Measurements from ENCODE around the gene RFLNA.
A peak's percentile ranks its signal among the peaks of the same experiment; 100 is the strongest.

Gene RFLNA

GRCh38 chr12:124284368-124284767 lies 10.5 kb upstream of the RFLNA start:
- Mint-ChIP-seq H3K36me3 (ENCODE audit: low read depth) (peaks cover 3% of the 10 kb centered on the region), H3K27ac (peak overlapping the region in 1 of 3 experiments; percentile 2), H3K27me3 (ENCODE audit: low read depth) (peaks cover 10% of the 10 kb centered on the region), H3K4me3 (no peak overlapping the region), H3K9me3 (peaks cover 18% of the 10 kb centered on the region), H3K4me1 (peaks cover 23% of the 10 kb centered on the region)
- no peak for TF ChIP-seq CTCF (IDR thresholded peaks at IDR 0.05; ENCODE audit: unreplicated experiment in 3 of 3)

- Mint-ChIP-seq H3K27ac (no peak overlapping the region), H3K4me3 (no peak overlapping the region), H3K36me3 (ENCODE audit: low read depth) (peaks cover 3% of the 10 kb centered on the region), H3K4me1 (peaks cover 24% of the 10 kb centered on the region), H3K9me3 (peaks cover 18% of the 10 kb centered on the region), H3K27me3 (ENCODE audit: low read depth) (peaks cover 10% of the 10 kb centered on the region)
- no peak for TF ChIP-seq CTCF (IDR thresholded peaks at IDR 0.05; ENCODE audit: unreplicated experiment in 3 of 3)
Measured at GRCh38 chr12:124286414-124286813, 8.5 kb upstream of the RFLNA start.

DNA sequence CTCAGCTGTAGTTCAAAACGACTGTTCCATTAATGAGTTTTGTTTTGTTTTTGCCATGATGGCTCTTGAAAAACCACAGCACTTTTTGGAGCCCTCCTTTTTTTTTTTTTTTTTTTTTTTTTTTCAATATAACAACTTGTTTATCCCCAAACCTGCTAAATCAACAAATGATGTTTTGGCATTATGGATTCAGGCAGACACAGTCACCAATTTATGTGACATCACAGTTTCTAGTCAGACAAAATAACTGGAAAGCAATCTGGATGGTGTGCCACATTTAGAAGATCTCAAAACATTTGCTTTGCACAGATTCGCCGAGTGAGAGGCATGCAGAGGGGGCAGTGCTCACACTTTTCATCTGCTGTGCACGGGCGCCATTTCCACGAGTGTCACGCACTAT lies 7.9 kb upstream of the RFLNA start:
- H3K4me3 Mint-ChIP-seq, result no peak overlapping the region
- H3K27me3 Mint-ChIP-seq (ENCODE audit: low read depth), result peaks cover 7% of the 10 kb centered on the region
- no peak overlapping the region for H3K27ac Mint-ChIP-seq
- peaks cover 3% of the 10 kb centered on the region for H3K36me3 Mint-ChIP-seq (ENCODE audit: low read depth)
- peaks cover 18% of the 10 kb centered on the region for H3K9me3 Mint-ChIP-seq
- TF ChIP-seq CTCF (IDR thresholded peaks at IDR 0.05; ENCODE audit: unreplicated experiment in 3 of 3), result no peak
- H3K4me1 Mint-ChIP-seq, result peaks cover 23% of the 10 kb centered on the region

- no peak for TF ChIP-seq CTCF (IDR thresholded peaks at IDR 0.05; ENCODE audit: unreplicated experiment in 3 of 3)
- H3K27me3 Mint-ChIP-seq (ENCODE audit: low read depth), result peaks cover 11% of the 10 kb centered on the region
- peak overlapping the region; percentile 24 to 67 (median 59) for H3K4me3 Mint-ChIP-seq
- peaks cover 9% of the 10 kb centered on the region for H3K9me3 Mint-ChIP-seq
- peaks cover 38% of the 10 kb centered on the region for H3K4me1 Mint-ChIP-seq
- peak overlapping the region; percentile 3 to 84 (median 67) for H3K27ac Mint-ChIP-seq
- peaks cover 3% of the 10 kb centered on the region for H3K36me3 Mint-ChIP-seq (ENCODE audit: low read depth)
Measured at GRCh38 chr12:124289634-124290600, 5.0 kb upstream of the RFLNA start.

GRCh38 chr12:124292385-124292784 lies 2.5 kb upstream of the RFLNA start:
- no peak for TF ChIP-seq CTCF (IDR thresholded peaks at IDR 0.05; ENCODE audit: unreplicated experiment in 3 of 3)
- Mint-ChIP-seq H3K4me3 (peak overlapping the region; percentile 11 to 58 (median 41)), H3K4me1 (peaks cover 50% of the 10 kb centered on the region), H3K36me3 (ENCODE audit: low read depth) (no peaks in the 10 kb centered on the region), H3K27me3 (ENCODE audit: low read depth) (peaks cover 22% of the 10 kb centered on the region), H3K9me3 (no peaks in the 10 kb centered on the region), H3K27ac (peak overlapping the region; percentile 2 to 33 (median 28))
